NCI-H1105 treated with DMSO at 0.1 percent for 48 hours (cell line): ENCODE data around the gene TMEM229A.
"Not testable (repeated sequence)": the region's sequence is repeated elsewhere in the genome, so short reads cannot be mapped to it uniquely, and the experiment has no call there.

Experiments
- DNase-seq: peaks from one replicate; lab custom pipeline; 2025; lab: John Stamatoyannopoulos, UW

TMEM229A gene

DNA sequence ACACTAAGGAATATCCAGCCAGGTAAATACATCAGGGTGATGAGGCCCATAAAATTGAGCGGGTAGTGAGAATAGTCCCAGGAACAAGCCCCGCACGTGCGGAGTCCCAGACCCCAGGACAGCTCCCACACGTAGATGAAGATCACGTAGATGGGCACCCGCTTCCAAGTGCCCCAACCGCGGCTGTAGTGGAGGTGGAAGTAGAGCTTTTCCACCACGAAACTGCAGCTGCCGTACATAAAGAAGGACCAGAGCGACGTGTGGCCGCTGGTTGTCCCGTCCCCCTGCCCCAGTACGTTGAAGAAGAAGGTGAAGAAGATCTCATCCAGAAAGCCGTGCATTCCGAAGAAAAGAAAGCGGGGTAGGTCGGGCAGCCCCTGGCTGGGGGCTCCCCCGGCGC lies 948 bp downstream of the TMEM229A start:
- DNase-seq: no peak

DNA sequence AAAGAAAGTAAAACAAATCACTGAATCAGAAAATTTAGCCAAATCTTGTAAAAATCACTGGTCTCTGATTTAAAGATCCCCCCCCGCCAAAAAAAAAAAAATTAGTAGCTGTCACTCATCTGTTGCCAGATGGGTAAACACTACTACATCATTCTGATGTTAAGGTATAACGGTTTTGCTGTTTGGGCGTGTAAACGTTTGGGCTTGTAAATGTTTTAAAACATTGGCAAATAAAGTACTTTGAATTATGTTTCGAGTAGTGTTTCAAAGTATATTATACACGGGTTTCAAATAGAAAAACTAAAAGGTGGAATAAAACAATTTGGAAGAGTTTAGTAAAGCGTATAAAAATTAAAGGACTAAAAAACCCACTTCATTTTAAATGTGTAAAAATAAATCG lies 1.5 kb downstream of the TMEM229A start:
- no peak for DNase-seq

DNA sequence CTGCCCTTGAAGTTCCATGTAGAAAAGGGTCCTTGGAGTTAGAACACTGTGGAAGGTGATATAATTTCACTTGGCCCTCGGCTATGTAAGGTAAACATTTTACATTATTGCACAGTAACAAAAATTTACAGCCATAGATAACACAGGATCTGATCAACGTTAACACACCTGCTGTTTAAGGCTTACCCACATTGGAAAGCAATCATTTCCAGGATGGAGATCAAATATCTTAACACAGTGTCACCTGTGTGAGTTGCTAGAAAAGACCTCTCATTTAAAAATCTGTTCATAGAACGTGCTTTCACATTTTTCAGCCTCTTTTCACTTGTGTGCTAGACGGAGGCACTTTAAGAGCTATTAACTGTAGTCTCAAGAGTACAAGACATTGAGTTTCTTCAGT lies 1.9 kb downstream of the TMEM229A start:
- no peak for DNase-seq

DNA sequence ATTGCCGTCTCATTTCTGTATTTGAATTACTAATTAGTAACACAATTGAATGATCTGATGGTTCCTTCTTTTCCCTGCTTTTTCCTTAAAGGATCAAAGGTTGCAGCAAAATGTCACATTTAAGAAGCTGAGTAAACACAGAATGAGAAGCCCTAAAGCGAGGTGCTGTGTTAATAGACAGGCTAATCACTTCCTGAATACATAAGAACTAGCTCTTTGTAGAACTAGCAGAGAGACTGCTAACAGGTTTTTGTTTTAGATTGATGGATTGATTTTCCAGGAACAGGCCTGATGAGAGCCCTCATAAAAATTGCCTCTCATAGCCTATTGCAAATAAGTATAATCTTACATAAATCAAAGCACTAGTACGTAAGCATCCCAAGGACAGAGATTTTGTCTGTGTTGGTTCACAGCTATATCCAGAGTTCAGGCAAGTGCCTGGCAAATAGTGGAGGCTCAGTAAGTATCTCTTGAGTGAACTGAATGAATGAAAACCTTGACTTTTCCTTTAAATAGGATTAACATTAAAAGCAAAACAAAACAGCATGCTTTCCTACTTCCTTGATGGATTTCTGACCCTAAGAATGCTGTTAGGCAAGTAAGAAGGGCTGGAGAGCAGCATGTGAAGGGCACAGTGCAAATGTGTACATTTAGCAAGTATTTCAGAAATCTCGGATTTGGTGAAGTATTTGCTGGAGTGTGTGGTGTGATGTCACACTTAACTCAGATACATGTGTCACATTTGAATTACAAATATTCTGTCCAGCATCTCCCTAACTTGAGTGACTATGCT lies 3.3 kb downstream of the TMEM229A start:
- peak; percentile 6 for DNase-seq

DNA sequence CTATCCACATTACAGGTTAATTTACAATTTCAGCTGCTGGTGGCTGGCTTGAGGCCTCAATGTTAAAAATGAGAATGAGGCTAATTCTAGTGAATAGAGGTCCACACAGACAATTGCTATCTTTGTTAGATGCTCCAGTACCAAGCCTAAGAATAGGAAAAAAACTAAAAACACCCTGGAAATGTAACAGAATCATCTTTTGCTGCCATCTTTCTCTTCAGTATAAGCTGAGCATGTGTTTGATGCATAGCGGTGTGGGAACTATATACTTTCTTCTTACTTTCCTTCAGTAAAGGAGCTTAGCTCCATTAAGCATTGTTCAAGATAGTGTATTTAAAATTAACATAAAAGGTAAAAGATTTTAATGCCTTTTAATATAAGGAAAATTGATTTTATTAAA lies 5.6 kb downstream of the TMEM229A start:
- no peak for DNase-seq

DNA sequence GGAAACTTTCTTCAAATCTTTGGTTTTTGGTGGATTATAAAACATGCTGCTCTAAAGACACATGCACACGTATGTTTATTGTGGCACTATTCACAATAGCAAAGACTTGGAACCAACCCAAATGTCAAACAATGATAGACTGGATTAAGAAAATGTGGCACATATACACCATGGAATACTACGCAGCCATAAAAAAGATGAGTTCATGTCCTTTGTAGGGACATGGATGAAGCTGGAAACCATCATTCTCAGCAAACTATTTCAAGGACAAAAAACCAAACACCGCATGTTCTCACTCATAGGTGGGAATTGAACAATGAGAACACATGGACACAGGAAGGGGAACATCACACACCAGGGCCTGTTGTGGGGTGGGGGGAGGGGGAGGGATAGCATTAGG lies 8.5 kb downstream of the TMEM229A start:
- not testable (repeated sequence) for DNase-seq

DNA sequence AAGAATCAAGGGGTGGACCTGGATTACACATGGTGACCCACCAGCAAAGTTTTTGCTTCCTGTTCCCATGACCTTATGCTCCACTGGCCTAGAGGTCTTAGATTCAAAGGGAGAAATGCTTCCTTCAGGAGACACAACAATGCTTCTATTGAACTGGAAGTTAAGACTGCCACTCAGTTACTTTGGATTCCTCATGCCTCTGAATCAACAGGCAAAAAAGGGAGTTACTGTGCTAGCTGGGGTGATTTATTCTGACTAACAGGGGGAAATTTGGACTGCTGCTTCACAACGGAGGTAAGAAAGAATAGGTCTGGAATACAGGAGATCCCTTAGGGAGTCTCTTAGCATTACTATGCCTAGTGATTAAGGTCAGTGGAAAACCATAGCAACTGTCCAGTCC lies 10.3 kb downstream of the TMEM229A start:
- no peak for DNase-seq

DNA sequence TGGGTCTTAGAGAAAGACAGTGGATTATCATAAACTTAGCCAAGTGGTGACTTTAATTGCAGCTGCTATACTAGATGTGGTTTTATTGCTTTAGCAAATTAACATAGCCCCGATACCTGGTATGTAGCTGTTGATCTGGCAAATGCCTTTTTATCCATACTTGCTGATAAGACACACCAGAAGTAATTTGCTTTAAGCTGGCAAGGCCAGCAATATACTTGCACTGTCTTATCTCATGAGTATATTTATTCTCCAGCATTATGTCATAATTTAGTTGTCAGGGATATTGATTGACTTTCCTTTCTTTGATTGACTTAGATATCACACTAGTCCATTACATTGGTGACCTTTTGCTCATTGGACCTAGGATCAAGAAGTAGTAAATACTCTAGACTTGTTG lies 12.8 kb downstream of the TMEM229A start:
- DNase-seq: no peak

DNA sequence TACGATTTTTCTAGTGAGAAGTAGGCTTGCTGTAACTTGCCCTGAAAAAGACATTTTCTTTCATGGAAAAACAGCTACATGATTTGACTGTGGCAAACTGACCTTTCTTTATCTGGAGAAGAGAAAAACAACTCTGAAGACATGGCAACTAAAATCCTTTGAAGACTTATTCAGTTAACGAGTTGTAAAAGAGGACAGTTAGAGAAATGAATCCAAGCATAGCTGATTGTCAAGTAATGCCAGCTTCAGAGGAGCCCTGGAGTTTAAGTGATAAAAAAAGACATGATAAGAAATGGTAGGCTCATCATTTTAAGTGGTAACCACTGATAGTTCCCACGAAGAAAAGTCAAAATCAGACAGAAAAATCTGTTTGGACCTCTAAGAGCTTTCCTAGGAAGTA lies 19.6 kb downstream of the TMEM229A start:
- no peak for DNase-seq

DNA sequence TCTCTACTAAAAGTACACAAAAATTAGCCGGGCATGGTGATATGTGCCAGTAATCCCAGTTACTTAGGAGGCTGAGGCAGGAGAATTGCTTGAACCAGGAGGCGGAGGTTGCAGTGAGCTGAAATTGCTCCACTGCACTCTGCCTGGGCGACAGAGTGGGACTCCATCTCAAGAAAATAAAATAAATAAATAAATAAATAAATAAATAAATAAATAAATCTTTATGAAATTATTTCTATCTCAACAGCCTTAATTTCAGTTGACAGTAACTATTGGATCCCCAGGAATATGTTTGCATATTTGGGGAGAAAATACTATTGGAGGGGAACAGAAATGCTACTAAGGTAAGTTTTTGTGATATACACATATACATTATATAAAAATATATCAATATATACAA lies 20.0 kb downstream of the TMEM229A start:
- DNase-seq: no peak

DNA sequence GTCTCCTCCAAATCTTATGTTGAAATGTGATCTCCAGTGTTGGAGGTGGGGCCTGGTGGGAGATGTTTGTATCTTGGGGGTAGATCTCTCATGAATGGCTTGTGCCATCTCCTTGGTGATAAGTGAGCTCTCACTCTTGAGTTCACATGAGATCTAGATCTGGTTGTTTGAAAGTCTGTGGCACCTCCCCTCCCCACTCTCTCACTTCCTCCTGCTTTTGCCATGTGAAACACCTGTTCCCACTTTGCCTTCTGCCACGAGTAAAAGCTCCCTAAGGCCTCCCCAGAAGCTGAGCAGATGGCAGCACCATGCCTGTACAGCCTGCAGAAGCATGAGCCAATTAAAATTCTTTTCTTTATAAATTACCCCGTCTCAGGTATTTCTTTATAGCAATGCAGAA lies 23.5 kb downstream of the TMEM229A start:
- no peak for DNase-seq

DNA sequence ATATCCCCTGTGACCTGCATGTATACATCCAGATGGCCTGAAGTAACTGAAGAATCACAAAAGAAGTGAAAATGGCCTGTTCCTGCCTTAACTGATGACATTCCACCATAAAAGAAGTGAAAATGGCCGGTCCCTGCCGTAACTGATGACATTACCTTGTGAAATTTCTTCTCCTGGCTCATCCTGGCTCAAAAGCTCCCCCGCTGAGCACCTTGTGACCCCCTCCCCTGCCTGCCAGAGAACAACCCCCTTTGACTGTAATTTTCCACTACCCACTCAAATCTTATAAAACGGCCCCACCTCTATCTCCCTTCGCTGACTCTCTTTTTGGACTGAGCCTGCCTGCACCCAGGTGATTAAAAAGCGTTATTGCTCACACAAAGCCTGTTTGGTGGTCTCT lies 24.6 kb downstream of the TMEM229A start:
- DNase-seq: not testable (repeated sequence)

DNA sequence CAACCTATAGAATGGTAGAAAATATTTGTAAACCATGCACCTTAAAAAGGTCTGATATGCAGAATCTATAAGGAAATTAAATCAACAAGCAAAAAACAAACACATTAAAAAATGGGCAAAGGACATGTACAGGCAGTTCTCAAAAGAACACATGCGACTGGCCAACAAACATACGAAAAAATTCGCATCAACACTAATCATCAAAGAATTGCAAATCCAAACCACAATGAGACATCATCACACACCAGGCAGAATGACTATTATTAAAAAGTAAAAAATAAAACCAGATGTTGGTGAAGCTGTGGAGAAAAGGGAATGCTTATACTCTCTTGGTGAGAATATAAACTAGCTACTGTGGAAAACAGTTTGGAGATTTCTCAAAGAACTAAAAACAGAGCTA lies 33.2 kb downstream of the TMEM229A start:
- DNase-seq: no peak

DNA sequence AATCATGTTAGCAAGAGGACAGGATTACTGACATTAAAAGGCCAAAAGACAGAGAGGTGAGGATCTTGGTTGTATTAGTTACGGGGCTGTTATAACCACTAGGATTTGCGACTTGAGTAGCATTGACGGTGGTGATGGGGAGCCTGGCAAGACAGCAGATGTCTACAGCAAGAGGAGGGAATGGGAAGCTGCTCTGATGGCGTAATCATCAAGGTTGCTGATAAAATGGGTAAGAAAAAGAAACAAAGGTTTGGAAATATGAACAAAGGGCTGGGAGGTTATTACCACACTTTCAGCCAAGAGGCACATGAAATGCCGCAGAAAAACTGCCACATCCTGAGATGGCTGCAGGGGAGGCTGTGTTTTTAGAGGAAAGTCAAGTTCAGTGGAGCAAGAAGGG lies 33.9 kb downstream of the TMEM229A start:
- DNase-seq: no peak

DNA sequence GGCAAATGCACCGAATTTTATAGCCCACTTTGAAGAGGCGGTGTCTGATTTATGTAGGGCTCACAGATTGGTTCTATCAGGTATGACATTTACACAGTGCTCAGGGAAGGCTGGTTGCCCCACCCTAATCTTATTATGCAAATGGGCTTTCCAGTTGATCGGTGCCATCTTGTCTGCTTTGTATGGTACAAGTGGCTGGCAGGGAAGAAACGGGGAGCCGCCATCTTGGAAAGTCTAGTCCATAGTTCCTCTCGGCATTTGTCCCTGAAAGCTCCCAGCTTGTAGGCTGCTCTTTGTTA lies 36.6 kb downstream of the TMEM229A start:
- no peak for DNase-seq

DNA sequence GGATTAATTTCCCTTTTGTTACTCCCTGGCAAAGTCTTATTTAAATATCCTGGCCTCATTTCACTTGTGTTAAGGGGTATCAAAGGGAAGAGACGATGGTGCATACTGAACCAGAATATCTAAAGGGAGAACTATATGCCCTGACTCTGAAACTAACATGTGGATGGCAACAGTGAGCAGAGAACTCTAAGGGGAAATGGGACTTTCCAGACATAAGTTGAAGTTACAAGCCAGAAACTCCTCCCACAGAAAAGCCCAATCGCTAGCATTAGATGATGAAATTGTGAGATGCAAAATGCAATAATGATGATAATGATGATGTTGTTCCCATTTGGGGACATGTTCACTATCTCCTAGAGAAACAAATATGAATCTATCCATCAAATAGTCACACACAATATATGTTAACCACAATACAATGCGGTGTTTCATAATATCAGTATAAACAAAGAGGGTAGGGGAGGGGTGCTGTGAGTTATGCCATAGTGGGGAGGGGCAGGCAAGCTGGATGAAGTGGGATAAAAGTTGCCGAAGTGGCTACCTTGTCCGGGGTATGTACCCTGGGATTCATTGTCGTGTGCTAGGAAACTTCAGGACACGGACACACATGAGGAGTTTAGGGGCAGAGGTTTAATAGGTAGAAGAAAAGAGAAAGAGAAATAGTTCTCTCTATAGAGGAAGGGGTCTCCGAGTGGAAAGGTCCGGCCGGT lies 37.1 kb downstream of the TMEM229A start:
- no peak for DNase-seq

DNA sequence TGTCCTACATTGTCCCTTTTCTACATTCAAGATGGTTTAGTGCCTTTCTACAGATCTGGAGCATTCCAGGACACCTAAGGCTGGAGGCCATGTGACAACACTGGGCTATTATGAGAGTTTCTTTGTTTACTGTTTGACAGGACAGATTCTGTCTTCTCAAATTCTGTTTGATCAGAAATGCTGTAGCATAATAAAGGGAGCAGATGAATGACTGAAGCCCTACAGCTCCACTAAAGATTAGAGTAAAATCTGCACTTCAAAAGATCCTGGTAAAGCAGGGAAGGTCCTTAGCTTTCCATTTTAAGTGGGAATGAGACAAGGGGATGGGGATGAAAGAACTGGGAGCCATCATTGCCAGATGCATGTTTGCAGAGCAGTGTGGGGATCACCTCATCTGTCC lies 38.4 kb downstream of the TMEM229A start:
- DNase-seq: no peak

DNA sequence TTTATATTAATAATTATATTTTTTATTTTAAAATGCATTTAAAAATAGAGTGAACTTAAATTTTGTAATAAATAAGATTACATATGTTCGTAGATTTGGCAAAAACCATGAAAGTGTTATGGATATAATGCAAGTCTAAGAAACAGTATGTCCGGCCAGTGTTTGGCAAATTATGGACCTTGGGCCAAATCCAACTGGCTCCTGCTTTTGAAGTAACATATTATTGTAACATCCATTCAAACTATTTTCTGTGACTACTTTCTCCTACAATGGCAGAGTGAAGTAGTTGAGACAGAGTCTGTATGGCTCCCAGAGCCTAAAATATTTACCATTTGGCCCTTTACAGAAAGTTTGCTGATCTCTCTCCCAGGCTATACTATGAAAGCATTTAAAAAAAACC lies 38.9 kb downstream of the TMEM229A start:
- no peak for DNase-seq

DNA sequence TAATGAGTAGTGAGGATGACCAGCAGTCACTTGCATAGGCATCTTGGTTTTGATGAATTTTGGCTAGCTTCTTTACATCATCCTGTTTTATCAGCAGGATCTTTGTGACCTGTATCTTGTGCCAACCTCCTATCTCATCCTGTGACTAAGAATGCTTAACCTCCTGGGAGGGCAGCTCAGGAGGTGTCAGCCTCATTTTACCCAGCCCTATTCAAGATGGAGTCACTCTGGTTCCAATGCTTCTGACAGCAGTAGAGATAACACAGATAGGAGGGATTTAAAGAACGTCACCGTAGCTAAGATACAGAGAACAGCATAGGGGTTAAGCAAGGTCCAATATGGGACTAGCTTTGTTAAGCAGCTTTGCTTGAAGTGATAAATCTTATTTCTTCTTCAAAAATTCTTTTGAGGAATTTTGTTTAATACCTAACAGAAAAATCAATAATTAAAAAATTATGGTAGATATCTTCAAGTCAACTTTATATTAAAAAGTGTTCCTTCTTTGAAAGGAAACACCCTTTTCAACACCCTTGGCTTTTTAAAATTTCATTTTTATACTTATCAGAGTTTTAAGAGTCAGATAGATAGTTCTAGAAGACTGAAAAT lies 39.9 kb downstream of the TMEM229A start:
- DNase-seq: no peak

DNA sequence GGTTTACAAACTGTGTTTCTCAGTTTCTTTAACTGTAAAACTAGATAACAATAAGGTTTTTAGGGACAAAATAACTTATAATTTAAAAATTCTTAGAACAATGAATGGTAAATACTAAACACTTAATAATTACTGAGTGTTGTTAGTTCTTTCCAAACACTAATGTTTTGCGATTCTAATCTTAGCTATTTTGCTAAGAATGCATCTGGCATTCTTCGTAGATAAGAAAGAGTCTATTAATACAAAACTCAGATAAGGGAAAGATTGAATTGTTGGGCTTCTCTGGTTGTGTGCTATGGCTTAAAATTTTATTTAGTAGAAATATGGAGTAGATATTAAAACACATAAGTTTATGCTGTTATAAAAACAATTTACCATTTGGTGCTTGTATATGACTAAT lies 45.4 kb downstream of the TMEM229A start:
- DNase-seq: no peak
